Esophagus muscularis mucosa (tissue), 4 donors: ENCODE data around the gene SHISAL2A. TPM values are rescaled to one million over a fixed set of nuclear protein-coding genes. Genes with fewer than 3 reads are reported as not detected.

Experiments used
- DNase-seq: peaks from one replicate; pipeline ENCODE4 v3.0.0-alpha.2; 2017; ENCODE audit errors: extremely low spot score
- H3K27ac ChIP-seq, 4 donors: fragments of 200-600 bp; sonication (generic); replicated peaks in 1 of 4; 1 replicate in 3 of 4; 2 replicates in 1 of 4; pipeline ENCODE4 v1.5.1; 2016 to 2019; ENCODE audit warnings: mild to moderate bottlenecking in 1 of 4
- H3K27me3 ChIP-seq, 4 donors: fragments of 200-600 bp; sonication (generic); one replicate each; pipeline versions ENCODE4 v1.5.1 to v1.6.0; 2016 to 2019
- H3K36me3 ChIP-seq, 4 donors: fragments of 200-600 bp; sonication (generic); one replicate each; pipeline ENCODE4 v1.5.1; 2016 to 2019
- H3K4me1 ChIP-seq, 4 donors: fragments of 200-600 bp; sonication (generic); one replicate each; pipeline ENCODE4 v1.5.1; 2016 to 2019
- H3K4me3 ChIP-seq, 4 donors: fragments of 200-600 bp; sonication (generic); 1 replicate in 2 of 4; 2 replicates in 2 of 4; pipeline ENCODE4 v1.5.1; 2016 to 2019; ENCODE audit warnings: mild to moderate bottlenecking in 4 of 4, moderate library complexity in 1 of 4
- H3K9me3 ChIP-seq, 4 donors: fragments of 200-600 bp; sonication (generic); 1 replicate in 3 of 4; 2 replicates in 1 of 4; pipeline ENCODE4 v1.5.1; 2016 to 2019
- EP300 ChIP-seq: sonication (generic); formaldehyde crosslinking; IDR thresholded peaks from one replicate; pipeline ENCODE4 v1.6.1; 2017; ENCODE audit warnings: antibody characterized with exemption
- POLR2A ChIP-seq: fragments of 450-650 bp; IDR thresholded peaks from one replicate; pipeline ENCODE4 v1.6.1; 2017; ENCODE audit warnings: antibody characterized with exemption, moderate library complexity, mild to moderate bottlenecking, low read depth
- POLR2AphosphoS5 ChIP-seq, 2 donors: sonication (generic); formaldehyde crosslinking; IDR thresholded peaks; one replicate each; pipeline ENCODE4 v1.6.1; 2017; ENCODE audit warnings: antibody characterized with exemption in 2 of 2
- WGBS: methylation state at CpG from one replicate; pipeline ENCODE4 v1.1.5; 2018; 5-methylcytosine and 5-hydroxymethylcytosine counted together
- intact Hi-C: fragments of 100-400 bp; cut with DNase I; formaldehyde crosslinking; loops from one replicate; pipeline ENCODE4 v1.15.1; 2023
- total RNA-seq, 4 donors: library from RNA; depleted of rRNA; stranded (reverse); fragments of >200 nt; gene quantifications; one replicate each; pipeline versions ENCODE4 v1.1.0 to v1.2.1, GENCODE V29; 2016
- TF ChIP-seq, protein P1 (sequence below), 3 experiments: fragments of 200-600 bp in 2 of 3; fragments of 450-650 bp in 1 of 3; sonication (generic) in 2 of 3; IDR thresholded peaks; one replicate each; pipeline ENCODE4 v1.5.1; 2017 to 2019; ENCODE audit warnings: antibody characterized with exemption in 3 of 3, mild to moderate bottlenecking in 2 of 3, moderate library complexity in 1 of 3

Gene SHISAL2A
- total RNA-seq, result under 1 TPM in 2 of 4 donors, not detected in 2; 0.17 to 0.57 TPM

DNA sequence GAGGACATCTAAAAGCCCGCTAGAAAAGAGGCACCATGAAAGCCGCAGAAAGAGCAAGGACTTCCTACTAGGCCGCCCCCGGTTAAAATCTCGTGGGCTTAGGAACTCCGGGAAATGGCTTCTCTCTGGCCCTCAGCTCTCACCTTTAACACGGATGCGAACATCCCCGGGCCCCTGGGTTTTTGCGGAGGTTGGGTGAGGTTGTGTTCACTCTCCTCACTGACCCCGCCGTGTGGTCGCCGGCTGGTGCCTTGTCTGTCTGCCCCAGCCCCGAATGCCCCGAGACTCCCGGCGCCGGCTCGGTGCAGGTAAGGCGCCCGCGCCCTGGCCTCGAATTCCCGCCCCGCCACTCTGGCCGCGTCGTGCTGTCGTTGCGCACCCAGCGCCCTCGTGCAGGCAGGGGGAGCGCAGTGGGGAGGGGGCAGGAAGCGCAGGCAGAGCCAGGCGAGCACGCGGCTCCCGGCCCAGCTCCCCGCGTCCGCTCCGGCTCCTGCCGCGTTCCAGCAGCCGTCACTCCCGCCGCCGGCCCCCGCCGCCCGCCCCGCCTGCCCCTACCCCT, at the start of gene SHISAL2A:
Gene SHISAL2A, plus strand, starts transcription at position 437 of the 559 bp plus-strand sequence. CDS start 326 bp downstream, outside the sequence.
- no peak for TF ChIP-seq POLR2AphosphoS5 (IDR thresholded peaks at IDR 0.05)
- TF ChIP-seq POLR2A, result no peak
- TF ChIP-seq EP300, result no peak
- TF ChIP-seq, protein P1, sequence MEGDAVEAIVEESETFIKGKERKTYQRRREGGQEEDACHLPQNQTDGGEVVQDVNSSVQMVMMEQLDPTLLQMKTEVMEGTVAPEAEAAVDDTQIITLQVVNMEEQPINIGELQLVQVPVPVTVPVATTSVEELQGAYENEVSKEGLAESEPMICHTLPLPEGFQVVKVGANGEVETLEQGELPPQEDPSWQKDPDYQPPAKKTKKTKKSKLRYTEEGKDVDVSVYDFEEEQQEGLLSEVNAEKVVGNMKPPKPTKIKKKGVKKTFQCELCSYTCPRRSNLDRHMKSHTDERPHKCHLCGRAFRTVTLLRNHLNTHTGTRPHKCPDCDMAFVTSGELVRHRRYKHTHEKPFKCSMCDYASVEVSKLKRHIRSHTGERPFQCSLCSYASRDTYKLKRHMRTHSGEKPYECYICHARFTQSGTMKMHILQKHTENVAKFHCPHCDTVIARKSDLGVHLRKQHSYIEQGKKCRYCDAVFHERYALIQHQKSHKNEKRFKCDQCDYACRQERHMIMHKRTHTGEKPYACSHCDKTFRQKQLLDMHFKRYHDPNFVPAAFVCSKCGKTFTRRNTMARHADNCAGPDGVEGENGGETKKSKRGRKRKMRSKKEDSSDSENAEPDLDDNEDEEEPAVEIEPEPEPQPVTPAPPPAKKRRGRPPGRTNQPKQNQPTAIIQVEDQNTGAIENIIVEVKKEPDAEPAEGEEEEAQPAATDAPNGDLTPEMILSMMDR (IDR thresholded peaks at IDR 0.05), result no peak
- Histone ChIP-seq H3K36me3 (no peaks in the 10 kb centered on the region), H3K27me3 (peaks cover 0 to 44% (median 18%) of the 10 kb centered on the region in 4 donors), H3K27ac (no peak within 1 kb of the TSS), H3K9me3 (peaks cover 0 to 4% (median 0%) of the 10 kb centered on the region in 4 donors), H3K4me3 (peak within 1 kb of the TSS; percentile 52 to 57 (median 55)), H3K4me1 (peaks cover 6 to 22% (median 13%) of the 10 kb centered on the region in 4 donors)
- no peak for DNase-seq
- intact Hi-C loops, result no loop called here
- 34% methylated on average over 22 of the region's 53 CpGs for WGBS

DNA sequence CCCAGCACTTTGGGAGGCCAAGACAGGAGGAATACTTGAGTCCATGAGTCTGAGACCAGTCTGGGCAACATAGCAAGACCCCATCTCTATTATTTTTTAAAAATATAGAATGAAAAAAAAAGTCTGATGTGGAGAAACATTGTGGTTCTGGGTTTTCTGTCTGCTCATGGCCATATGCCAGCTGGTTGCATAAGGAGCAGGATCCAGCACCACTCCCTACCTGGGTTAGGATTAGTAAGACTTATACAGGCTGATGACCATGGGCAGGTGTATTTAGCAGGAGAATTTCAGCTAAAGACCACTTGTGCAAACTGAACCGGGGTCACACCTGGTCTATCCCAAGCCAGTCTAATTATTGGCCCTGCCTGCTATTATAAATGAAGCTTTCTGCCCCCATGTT, 47.5 kb upstream of the SHISAL2A start:
- WGBS, result 88% methylated on average over 1 of the region's 1 CpG

DNA sequence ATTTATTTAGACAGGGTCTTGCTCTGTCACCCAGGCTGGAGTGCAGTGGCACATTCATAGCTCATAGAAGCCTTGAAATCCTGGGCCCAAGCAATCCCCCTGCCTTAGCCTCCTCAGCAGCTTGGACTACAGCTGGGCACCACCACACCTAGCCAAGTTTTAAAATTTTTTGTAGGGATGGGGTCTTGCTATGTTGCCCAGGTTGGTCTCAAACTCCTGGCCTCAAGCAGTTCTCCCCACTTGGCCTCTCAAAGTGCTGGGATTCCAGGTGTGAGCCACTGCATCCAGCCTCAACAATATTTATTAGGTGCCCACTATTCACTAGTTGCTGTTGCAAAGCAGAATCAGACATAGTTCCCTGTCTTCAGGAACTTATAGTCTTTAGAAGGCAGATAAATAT, 44.9 kb upstream of the SHISAL2A start:
- DNase-seq, result no peak
- intact Hi-C loops, result no loop called here
- Histone ChIP-seq H3K4me1 (no peaks in the 10 kb centered on the region), H3K4me3 (no peak overlapping the region), H3K9me3 (no peaks in the 10 kb centered on the region), H3K36me3 (no peaks in the 10 kb centered on the region), H3K27me3 (peaks cover 0 to 2% (median 0%) of the 10 kb centered on the region in 4 donors), H3K27ac (no peak overlapping the region)
- TF ChIP-seq EP300 (no peak), POLR2AphosphoS5 (IDR thresholded peaks at IDR 0.05) (no peak), POLR2A (no peak)
- TF ChIP-seq, protein P1 (IDR thresholded peaks at IDR 0.05), result no peak

More for the DNA sequence above, 47.5 kb upstream of the SHISAL2A start:
- Histone ChIP-seq H3K9me3 (no peaks in the 10 kb centered on the region), H3K27me3 (peaks cover 0 to 2% (median 0%) of the 10 kb centered on the region in 4 donors), H3K27ac (no peak overlapping the region), H3K4me3 (no peak overlapping the region), H3K4me1 (no peaks in the 10 kb centered on the region), H3K36me3 (no peaks in the 10 kb centered on the region)
- no peak for TF ChIP-seq EP300
- DNase-seq, result no peak
- intact Hi-C loops, result no loop called here

GRCh38 chr1:52588535-52588934, 44.4 kb upstream of the SHISAL2A start:
- WGBS, result 75% methylated on average over 1 of the region's 1 CpG
- Histone ChIP-seq H3K36me3 (no peaks in the 10 kb centered on the region), H3K27me3 (no peaks in the 10 kb centered on the region), H3K27ac (no peak overlapping the region), H3K4me3 (no peak overlapping the region), H3K4me1 (no peaks in the 10 kb centered on the region), H3K9me3 (no peaks in the 10 kb centered on the region)
- intact Hi-C loops, result no loop called here
- no peak for DNase-seq
- no peak for TF ChIP-seq POLR2A

DNA sequence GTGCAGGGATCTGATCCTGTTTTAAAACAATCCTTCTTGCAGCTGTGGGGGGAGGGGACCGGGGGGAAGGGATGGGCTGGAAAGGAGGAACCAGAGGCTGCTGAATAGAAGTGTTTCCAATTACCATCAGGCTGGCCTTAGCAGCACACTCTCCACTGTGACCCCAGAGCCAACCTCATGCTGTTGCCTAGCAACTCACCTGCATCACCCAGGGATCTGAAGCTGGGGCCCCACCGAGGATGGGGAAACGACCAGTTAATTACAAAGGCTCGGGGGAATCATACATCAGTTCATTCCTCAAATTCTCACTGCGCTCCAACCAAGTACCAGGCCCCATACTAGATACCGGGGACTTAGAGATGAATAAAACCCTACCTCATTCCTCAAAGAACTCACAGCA, 42.7 kb upstream of the SHISAL2A start:
- no peak for DNase-seq
- 60% methylated on average over 6 of the region's 6 CpGs for WGBS
- Histone ChIP-seq H3K27ac (no peak overlapping the region), H3K4me1 (no peaks in the 10 kb centered on the region), H3K36me3 (no peaks in the 10 kb centered on the region), H3K9me3 (no peaks in the 10 kb centered on the region), H3K27me3 (no peaks in the 10 kb centered on the region), H3K4me3 (no peak overlapping the region)
- TF ChIP-seq, protein P1 (IDR thresholded peaks at IDR 0.05), result no peak
- TF ChIP-seq EP300 (no peak), POLR2AphosphoS5 (IDR thresholded peaks at IDR 0.05) (no peak), POLR2A (no peak)
- intact Hi-C loops, result no loop called here
